Nephron (organoid): ENCODE measurements around the gene NKAIN1.
"Not testable (repeated sequence)": the region's sequence is repeated elsewhere in the genome, so short reads cannot be mapped to it uniquely, and the experiment has no call there.

ENCODE experiments used
- H3K27ac Mint-ChIP-seq, 3 experiments: 2 replicates each; pipeline ENCODE4 v1.8.0; 2020; ENCODE audit warnings: mixed read lengths in 3 of 3, mild to moderate bottlenecking in 2 of 3, moderate library complexity in 1 of 3
- H3K27me3 Mint-ChIP-seq: 2 replicates; pipeline ENCODE4 v1.8.0; 2021; ENCODE audit warnings: low read depth, mild to moderate bottlenecking, moderate library complexity, mixed read lengths
- H3K36me3 Mint-ChIP-seq: 2 replicates; pipeline ENCODE4 v1.8.0; 2020; ENCODE audit warnings: low read depth, mixed read lengths
- H3K4me1 Mint-ChIP-seq: 2 replicates; pipeline ENCODE4 v1.8.0; 2020; ENCODE audit warnings: mixed read lengths
- H3K4me3 Mint-ChIP-seq, 3 experiments: 2 replicates each; pipeline ENCODE4 v1.8.0; 2020; ENCODE audit warnings: mild to moderate bottlenecking in 3 of 3, mixed read lengths in 3 of 3, moderate library complexity in 2 of 3
- H3K9me3 Mint-ChIP-seq: 2 replicates; pipeline ENCODE4 v1.8.0; 2020; ENCODE audit warnings: mixed read lengths
- CTCF ChIP-seq, 3 experiments: fragments of 200-600 bp; sonication (generic); IDR thresholded peaks; one replicate each; pipeline ENCODE4 v1.5.0; 2021; ENCODE audit warnings: antibody characterized with exemption in 3 of 3; ENCODE audit not compliant: unreplicated experiment in 3 of 3

NKAIN1 gene

GRCh38 chr1:31239653-31240241, at the start of gene NKAIN1:
Gene NKAIN1 (minus strand): TSS chr1:31239887. CDS start chr1:31239547, 340 bp downstream.
- no peaks in the 10 kb centered on the region for H3K36me3 Mint-ChIP-seq

GRCh38 chr1:31289021-31289420, 49.3 kb upstream of the NKAIN1 start:
- H3K27me3 Mint-ChIP-seq, result no peaks in the 10 kb centered on the region
- H3K4me1 Mint-ChIP-seq, result no peaks in the 10 kb centered on the region
- H3K9me3 Mint-ChIP-seq, result no peaks in the 10 kb centered on the region
- H3K4me3 Mint-ChIP-seq, result no peak overlapping the region
- peaks cover 64% of the 10 kb centered on the region for H3K36me3 Mint-ChIP-seq
- H3K27ac Mint-ChIP-seq, result no peak overlapping the region
- TF ChIP-seq CTCF (IDR thresholded peaks at IDR 0.05; ENCODE audit: unreplicated experiment in 3 of 3), result no peak

More at GRCh38 chr1:31239653-31240241, at the start of gene NKAIN1:
- H3K9me3 Mint-ChIP-seq, result no peaks in the 10 kb centered on the region
- H3K27ac Mint-ChIP-seq, result peak within 1 kb of the TSS in 2 of 3 experiments; percentile 34 to 53
- no peak for TF ChIP-seq CTCF (IDR thresholded peaks at IDR 0.05; ENCODE audit: unreplicated experiment in 3 of 3)
- H3K27me3 Mint-ChIP-seq, result peaks cover 70% of the 10 kb centered on the region
- peak within 1 kb of the TSS; percentile 88 to 92 (median 88) for H3K4me3 Mint-ChIP-seq
- peaks cover 14% of the 10 kb centered on the region for H3K4me1 Mint-ChIP-seq

GRCh38 chr1:31287791-31288190, 48.1 kb upstream of the NKAIN1 start:
- not testable (repeated sequence) for H3K4me3 Mint-ChIP-seq

GRCh38 chr1:31282426-31282825, 42.7 kb upstream of the NKAIN1 start:
- peaks cover 69% of the 10 kb centered on the region for H3K36me3 Mint-ChIP-seq
- not testable (repeated sequence) for H3K27ac Mint-ChIP-seq, H3K4me1 Mint-ChIP-seq, H3K27me3 Mint-ChIP-seq, H3K9me3 Mint-ChIP-seq, H3K4me3 Mint-ChIP-seq

More at GRCh38 chr1:31287791-31288190, 48.1 kb upstream of the NKAIN1 start:
- peaks cover 63% of the 10 kb centered on the region for H3K36me3 Mint-ChIP-seq
- not testable (repeated sequence) for H3K9me3 Mint-ChIP-seq, H3K4me1 Mint-ChIP-seq, H3K27me3 Mint-ChIP-seq, H3K27ac Mint-ChIP-seq

- no peaks in the 10 kb centered on the region for H3K9me3 Mint-ChIP-seq
- peaks cover 57% of the 10 kb centered on the region for H3K36me3 Mint-ChIP-seq
- no peaks in the 10 kb centered on the region for H3K4me1 Mint-ChIP-seq
- no peak for TF ChIP-seq CTCF (IDR thresholded peaks at IDR 0.05; ENCODE audit: unreplicated experiment in 3 of 3)
- H3K4me3 Mint-ChIP-seq, result no peak overlapping the region
- H3K27me3 Mint-ChIP-seq, result no peaks in the 10 kb centered on the region
- H3K27ac Mint-ChIP-seq, result no peak overlapping the region
Measured at GRCh38 chr1:31273619-31274018, 33.9 kb upstream of the NKAIN1 start.

GRCh38 chr1:31272369-31272768, 32.7 kb upstream of the NKAIN1 start:
- H3K4me1 Mint-ChIP-seq, result no peaks in the 10 kb centered on the region
- no peak overlapping the region for H3K27ac Mint-ChIP-seq
- no peaks in the 10 kb centered on the region for H3K27me3 Mint-ChIP-seq
- no peaks in the 10 kb centered on the region for H3K9me3 Mint-ChIP-seq
- no peak overlapping the region for H3K4me3 Mint-ChIP-seq
- H3K36me3 Mint-ChIP-seq, result peaks cover 55% of the 10 kb centered on the region
- TF ChIP-seq CTCF (IDR thresholded peaks at IDR 0.05; ENCODE audit: unreplicated experiment in 3 of 3), result no peak

GRCh38 chr1:31266547-31266946, 26.9 kb upstream of the NKAIN1 start:
- no peak for TF ChIP-seq CTCF (IDR thresholded peaks at IDR 0.05; ENCODE audit: unreplicated experiment in 3 of 3)
- H3K36me3 Mint-ChIP-seq, result peaks cover 74% of the 10 kb centered on the region
- H3K27me3 Mint-ChIP-seq, result no peaks in the 10 kb centered on the region
- no peaks in the 10 kb centered on the region for H3K4me1 Mint-ChIP-seq
- H3K27ac Mint-ChIP-seq, result no peak overlapping the region
- no peak overlapping the region for H3K4me3 Mint-ChIP-seq
- H3K9me3 Mint-ChIP-seq, result no peaks in the 10 kb centered on the region
